Germinal center (tissue), 1 donor: ENCODE results near the gene TAPBP.
"Not testable (repeated sequence)": the region's sequence is repeated elsewhere in the genome, so short reads cannot be mapped to it uniquely, and the experiment has no call there.

Experiments
- DNase-seq: peaks from one replicate; pipeline ENCODE4 v3.0.0; 2012; ENCODE audit warnings: mixed read lengths, low spot score

TAPBP gene

GRCh38 chr6:33276581-33276863 is 37.4 kb downstream of the TAPBP start:
- DNase-seq: no peak

- DNase-seq: not testable (repeated sequence)
Observed at GRCh38 chr6:33275795-33276580, 37.9 kb downstream of the TAPBP start.

GRCh38 chr6:33273924-33274902 is 39.7 kb downstream of the TAPBP start:
- no peak for DNase-seq

GRCh38 chr6:33273129-33273923 is 40.6 kb downstream of the TAPBP start:
- no peak for DNase-seq

DNA sequence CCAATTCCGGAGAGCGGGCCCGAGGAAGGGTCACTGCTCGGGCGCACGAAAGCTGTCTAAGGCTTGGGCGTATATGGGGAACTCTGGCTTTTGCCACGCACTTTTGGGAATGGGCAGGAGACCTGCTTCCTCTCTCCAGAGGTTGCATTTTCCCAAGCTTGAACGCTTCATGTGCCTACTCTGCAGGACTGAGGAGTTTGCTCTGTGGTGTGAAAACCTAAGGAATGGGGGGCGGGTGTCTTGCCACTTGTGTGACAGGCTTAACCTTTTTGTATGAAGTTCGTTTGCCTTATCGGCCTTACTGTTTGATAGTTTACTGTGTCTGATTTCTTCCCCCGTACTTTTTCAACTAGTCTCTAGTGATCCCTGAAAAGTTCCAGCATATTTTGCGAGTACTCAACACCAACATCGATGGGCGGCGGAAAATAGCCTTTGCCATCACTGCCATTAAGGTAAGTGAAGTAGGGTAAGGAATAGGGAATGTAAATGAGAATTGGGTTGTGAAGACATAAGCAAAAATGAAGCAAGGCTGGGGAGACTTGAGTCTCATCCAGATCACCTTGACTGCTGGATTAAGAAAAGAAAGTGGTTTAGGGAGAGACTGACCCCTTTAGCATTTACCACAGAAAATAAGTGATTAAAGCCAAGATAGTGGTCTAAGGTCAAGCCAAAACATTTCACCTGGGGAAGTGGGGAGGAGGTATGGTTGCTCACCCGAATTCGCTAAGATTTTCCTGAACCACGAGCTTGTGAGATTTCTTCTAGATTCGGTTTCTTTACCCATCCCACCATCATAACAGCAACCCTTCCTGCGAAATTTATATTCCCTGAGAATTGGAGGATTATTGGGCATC is 41.4 kb downstream of the TAPBP start:
- DNase-seq: no peak

DNA sequence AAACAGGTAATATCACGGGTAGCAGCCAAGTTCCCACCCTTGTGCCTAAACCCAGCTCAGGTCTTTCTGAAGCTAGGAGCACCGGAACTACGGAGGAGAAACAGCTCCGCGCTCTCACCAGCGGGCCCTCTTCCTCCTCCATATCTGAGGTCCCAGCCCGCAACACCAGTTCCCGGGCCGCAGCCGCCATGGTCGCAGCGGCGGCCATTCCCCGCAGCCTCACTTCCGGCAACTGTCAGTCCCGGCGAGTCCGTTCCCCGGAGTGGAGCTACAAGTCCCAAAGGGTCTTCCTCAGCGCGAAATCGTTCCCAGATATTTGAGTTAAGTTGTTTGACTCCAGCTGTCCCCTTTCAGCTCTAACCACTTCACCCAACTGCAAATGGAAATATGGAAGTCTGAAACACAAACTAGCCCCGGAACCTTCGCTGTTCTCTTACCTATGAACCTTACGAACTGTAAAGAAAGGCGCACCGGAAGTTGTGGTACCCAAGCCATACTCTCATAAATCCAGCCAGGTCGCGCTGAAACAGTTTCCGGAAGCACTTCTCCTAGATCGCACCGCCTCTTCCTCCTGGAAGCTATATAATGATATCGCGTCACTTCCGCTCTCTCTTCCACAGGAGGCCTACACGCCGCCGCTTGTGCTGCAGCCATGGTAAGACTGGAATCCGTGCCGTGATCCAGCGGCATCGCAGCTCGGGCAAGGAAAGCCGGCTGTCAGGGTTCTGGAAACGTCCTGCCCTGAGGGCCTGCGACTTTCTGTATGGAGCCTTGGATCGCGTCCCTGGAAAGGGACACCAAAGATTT is 42.2 kb downstream of the TAPBP start, which contains the start of the genes RPS18 and VPS52:
Gene RPS18, plus strand, starts transcription at position 608 of the 807 bp plus-strand sequence. Its CDS starts 45 bp downstream, at position 653.
Gene VPS52, minus strand, starts transcription at position 409 of the 807 bp plus-strand sequence. Its CDS starts 201 bp downstream, at position 208.
- DNase-seq: peak; percentile 91

DNA sequence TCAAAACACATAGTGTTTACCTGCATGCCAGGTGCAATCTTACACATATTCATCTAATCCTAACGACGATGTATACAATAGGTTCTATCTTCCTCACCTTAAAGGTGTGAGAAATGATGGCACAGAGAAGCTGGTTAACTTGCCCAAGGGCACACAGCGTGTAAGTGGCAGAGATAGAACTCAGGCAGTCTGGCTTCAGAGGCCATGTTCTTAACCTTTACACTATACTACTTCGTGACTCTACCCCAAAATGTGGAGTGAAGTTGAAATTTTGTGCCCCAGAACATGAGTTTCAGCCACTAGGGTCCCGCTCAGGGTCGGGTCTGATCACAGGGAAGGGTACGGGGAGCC is 42.8 kb downstream of the TAPBP start:
- no peak for DNase-seq

DNA sequence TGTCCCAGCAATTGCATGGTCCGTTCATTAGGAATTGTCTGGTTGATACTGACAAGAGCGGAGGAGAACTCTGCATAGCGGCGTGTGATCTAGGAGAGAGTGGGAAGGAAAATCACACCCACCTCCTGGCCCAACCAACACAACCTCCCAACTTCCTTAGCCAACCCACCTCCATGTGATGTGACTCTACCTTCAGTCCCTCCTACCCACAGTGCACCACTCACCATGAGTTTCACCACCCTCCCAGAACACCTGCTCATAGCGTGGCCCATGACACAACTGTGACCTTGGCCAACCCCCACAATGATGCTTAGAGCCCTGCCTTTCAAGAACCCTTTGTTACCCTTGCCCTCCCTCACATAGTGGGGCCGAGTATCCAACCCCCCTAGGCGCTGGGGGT is 49.9 kb downstream of the TAPBP start:
- no peak for DNase-seq

GRCh38 chr6:33262490-33262889 is 51.4 kb downstream of the TAPBP start:
- not testable (repeated sequence) for DNase-seq

DNA sequence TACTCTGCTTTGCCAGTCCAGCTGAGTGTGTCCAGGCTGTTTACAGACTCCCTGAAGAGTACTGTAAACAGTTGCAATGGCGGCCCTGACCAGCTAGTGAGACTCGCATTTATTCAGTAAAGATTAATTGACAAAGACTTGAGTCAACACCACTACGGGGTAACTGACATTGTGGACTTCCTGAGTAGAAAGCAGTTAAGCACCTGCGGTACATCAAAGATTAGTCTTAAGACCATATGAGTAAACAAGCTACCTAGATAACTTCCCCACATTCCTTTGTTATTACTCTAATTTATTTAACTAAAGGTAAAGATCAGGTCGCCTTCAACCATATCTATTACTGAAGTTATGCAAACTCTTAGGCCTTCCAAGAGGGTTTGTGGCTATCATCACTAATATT is 54.8 kb downstream of the TAPBP start:
- no peak for DNase-seq

DNA sequence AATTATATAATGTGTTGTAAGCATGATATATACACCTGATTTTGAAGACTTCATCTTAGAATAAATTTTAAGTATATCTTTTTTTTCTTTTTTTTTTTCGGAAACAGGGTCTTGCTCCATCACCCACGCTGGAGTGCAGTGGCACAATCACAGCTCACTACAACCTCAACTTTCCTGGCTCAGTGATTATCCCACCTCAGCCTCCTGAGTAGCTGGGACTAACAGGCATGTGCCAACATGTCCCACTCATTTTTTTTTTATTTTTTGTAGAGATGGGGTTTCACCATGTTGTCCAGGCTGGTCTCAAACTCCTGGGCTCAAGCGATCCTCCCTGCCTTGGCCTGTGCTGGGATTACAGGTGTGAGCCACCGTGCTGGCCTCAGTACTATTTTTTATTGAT is 59.3 kb downstream of the TAPBP start:
- no peak for DNase-seq

DNA sequence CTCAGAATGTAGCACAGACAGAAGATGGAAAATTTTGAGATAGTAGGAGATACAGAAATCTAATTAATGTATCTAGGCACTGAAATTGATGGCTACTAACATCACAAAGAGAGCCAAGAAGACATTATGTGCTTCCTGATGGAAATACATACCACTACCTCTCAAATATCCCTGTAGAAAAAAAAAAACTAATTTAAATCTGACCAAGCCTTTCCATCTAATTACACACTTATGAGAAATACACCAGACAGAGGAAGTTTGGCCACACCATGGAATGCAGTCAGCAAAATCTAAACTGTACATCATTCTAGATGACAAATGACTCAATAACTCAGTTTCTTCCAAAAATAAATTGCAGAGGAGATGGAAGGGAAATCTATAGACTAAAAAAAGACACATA is 61.1 kb downstream of the TAPBP start:
- no peak for DNase-seq

GRCh38 chr6:33251395-33252012 is 62.4 kb downstream of the TAPBP start:
- DNase-seq: no peak

- no peak for DNase-seq
Observed at GRCh38 chr6:33250731-33251130, 63.1 kb downstream of the TAPBP start.

DNA sequence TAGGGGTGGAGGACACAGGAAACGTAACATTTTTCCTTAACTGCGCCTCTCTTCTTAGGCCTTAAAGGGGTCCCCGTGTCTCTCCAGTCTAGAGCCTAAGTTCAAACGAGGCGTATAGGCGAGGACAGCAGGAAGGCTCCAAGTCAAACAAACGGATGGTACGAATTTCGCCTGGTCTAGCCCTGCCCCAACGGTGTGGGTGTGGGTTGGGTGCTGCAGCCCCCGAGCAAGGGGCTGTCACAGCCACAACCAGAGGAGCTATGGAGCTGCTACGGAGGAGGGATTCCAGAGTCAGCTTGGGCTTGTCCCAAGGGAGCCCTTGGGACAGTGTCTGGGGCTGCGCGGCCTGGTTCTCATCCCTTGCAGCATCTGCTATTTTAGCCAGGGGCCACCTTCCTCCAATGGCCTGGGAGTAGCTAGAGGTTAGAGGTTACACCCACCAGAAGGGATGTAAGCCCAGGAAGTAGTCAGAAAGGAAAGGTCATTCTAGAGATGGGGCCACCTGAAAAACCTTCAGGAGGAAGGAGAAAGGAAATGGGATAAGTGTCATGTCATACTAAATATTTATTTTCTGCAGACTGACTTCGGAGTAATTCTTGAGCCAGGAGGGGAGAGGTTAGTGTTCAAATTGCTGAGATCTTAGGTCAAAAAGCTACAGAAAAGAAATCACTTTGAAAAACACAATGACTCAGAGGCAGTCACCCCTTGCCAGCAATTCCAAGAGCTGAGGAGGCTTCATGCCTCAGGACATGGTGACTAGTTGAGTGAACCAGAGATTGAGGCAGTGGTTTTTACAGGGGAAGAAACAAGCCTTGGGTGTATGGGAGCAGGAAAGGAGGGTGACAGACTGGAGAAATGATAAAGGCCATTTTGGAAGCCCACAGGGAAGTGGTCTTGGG is 63.9 kb downstream of the TAPBP start:
- no peak for DNase-seq
